GM23338 (cell line): Measurements from ENCODE around the gene DUSP18. TPM values are rescaled to one million over a fixed set of nuclear protein-coding genes. Genes with fewer than 3 reads are reported as not detected.
A peak's percentile ranks its signal among the peaks of the same experiment; 100 is the strongest.

Source experiments
- ATAC-seq: fragments of 200-7000 bp; cut with Tn5 transposase; 3 replicates; pipeline ENCODE4 v1.9.1; 2020
- DNase-seq: peaks from one replicate; pipeline ENCODE4 v3.0.0-alpha.2; 2015; ENCODE audit warnings: low spot score
- H2AFZ ChIP-seq: fragments of 200-600 bp; sonication (generic); 2 replicates; pipeline ENCODE4 v1.8.0; 2016; ENCODE audit warnings: antibody characterized with exemption, mild to moderate bottlenecking, moderate library complexity
- H3F3A ChIP-seq: fragments of 200-600 bp; sonication (generic); replicated peaks from 2 replicates; pipeline ENCODE4 v1.8.0; 2017; ENCODE audit warnings: antibody characterized with exemption, mixed run types, low read depth
- H3K27ac ChIP-seq: fragments of 200-600 bp; sonication (generic); 2 replicates; pipeline ENCODE4 v1.6.1; 2016; ENCODE audit warnings: low read depth
- H3K27me3 ChIP-seq: fragments of 200-600 bp; sonication (generic); 2 replicates; pipeline ENCODE4 v1.8.0; 2016; ENCODE audit warnings: mild to moderate bottlenecking, mixed run types, moderate library complexity; ENCODE audit not compliant: insufficient read depth
- H3K36me3 ChIP-seq: fragments of 200-600 bp; sonication (generic); 2 replicates; pipeline ENCODE4 v1.8.0; 2016; ENCODE audit warnings: mild to moderate bottlenecking; ENCODE audit not compliant: insufficient read depth
- H3K4me1 ChIP-seq: fragments of 200-600 bp; sonication (generic); 2 replicates; pipeline ENCODE4 v1.8.0; 2016; ENCODE audit warnings: mild to moderate bottlenecking, moderate library complexity; ENCODE audit not compliant: insufficient read depth
- H3K4me2 ChIP-seq: fragments of 200-600 bp; sonication (generic); 2 replicates; pipeline ENCODE4 v1.7.1; 2017; ENCODE audit warnings: mixed run types
- H3K4me3 ChIP-seq: fragments of 200-600 bp; sonication (generic); 2 replicates; pipeline ENCODE4 v1.6.1; 2016; ENCODE audit warnings: mixed run types
- H3K79me2 ChIP-seq: fragments of 200-600 bp; sonication (generic); replicated peaks from 2 replicates; pipeline ENCODE4 v1.8.0; 2017; ENCODE audit warnings: mild to moderate bottlenecking; ENCODE audit not compliant: insufficient read depth
- H3K9me2 ChIP-seq: fragments of 200-600 bp; sonication (generic); 2 replicates; pipeline ENCODE4 v1.8.0; 2017; ENCODE audit not compliant: insufficient read depth
- H4K20me1 ChIP-seq: fragments of 200-600 bp; sonication (generic); replicated peaks from 2 replicates; pipeline ENCODE4 v1.8.0; 2017; ENCODE audit warnings: mild to moderate bottlenecking; ENCODE audit not compliant: insufficient read depth
- H3K27ac Mint-ChIP-seq: 2 replicates; pipeline ENCODE4 v1.8.0; 2020; ENCODE audit warnings: inconsistent platforms, mild to moderate bottlenecking, moderate library complexity, mixed read lengths
- H3K27me3 Mint-ChIP-seq: 3 replicates; pipeline ENCODE4 v1.8.0; 2022; ENCODE audit warnings: low read depth, mild to moderate bottlenecking, moderate library complexity, mixed read lengths, inconsistent platforms; ENCODE audit not compliant: insufficient read depth, poor library complexity
- H3K36me3 Mint-ChIP-seq: 3 replicates; pipeline ENCODE4 v1.8.0; 2021; ENCODE audit warnings: low read depth, mild to moderate bottlenecking, inconsistent platforms, moderate library complexity, mixed read lengths
- H3K4me1 Mint-ChIP-seq: 3 replicates; pipeline ENCODE4 v1.8.0; 2020; ENCODE audit warnings: mild to moderate bottlenecking, inconsistent platforms, mixed read lengths
- H3K4me3 Mint-ChIP-seq: 3 replicates; pipeline ENCODE4 v1.8.0; 2021; ENCODE audit warnings: moderate library complexity, mild to moderate bottlenecking, inconsistent platforms, mixed read lengths
- H3K9me3 Mint-ChIP-seq: 3 replicates; pipeline ENCODE4 v1.8.0; 2020; ENCODE audit warnings: moderate library complexity, mild to moderate bottlenecking, inconsistent platforms, mixed read lengths
- CREB1 ChIP-seq: fragments of 250-450 bp; sonication (Bioruptor Pico); IDR thresholded peaks from 2 replicates; pipeline ENCODE4 v1.5.0; 2020; ENCODE audit warnings: low read depth, mild to moderate bottlenecking, moderate library complexity
- CTCF ChIP-seq, 2 experiments: fragments of 200-600 bp in 1 of 2; sonication (generic) in 1 of 2; conservative IDR thresholded peaks; 2 replicates each; pipeline versions ENCODE4 v1.5.1 to v1.6.1; 2016 to 2017; ENCODE audit warnings: antibody characterized with exemption in 2 of 2, low read depth in 2 of 2, mild to moderate bottlenecking in 2 of 2, moderate library complexity in 1 of 2
- EZH2 ChIP-seq: fragments of 200-600 bp; sonication (generic); IDR thresholded peaks from one replicate; pipeline ENCODE4 v1.8.0; 2017; ENCODE audit warnings: antibody characterized with exemption, mild to moderate bottlenecking, low read depth; ENCODE audit not compliant: unreplicated experiment
- EZH2phosphoT487 ChIP-seq: fragments of 200-600 bp; sonication (generic); IDR thresholded peaks from one replicate; pipeline ENCODE4 v1.8.1; 2018; ENCODE audit warnings: antibody characterized with exemption; ENCODE audit not compliant: unreplicated experiment
- NANOG ChIP-seq: IDR thresholded peaks from 2 replicates; pipeline ENCODE4 v1.6.1; 2016; ENCODE audit warnings: antibody characterized with exemption, borderline replicate concordance
- POLR2AphosphoS5 ChIP-seq: IDR thresholded peaks from 2 replicates; pipeline ENCODE4 v1.6.1; 2016; ENCODE audit warnings: antibody characterized with exemption, low read depth
- STAT1 ChIP-seq: IDR thresholded peaks from one replicate; pipeline ENCODE4 v1.6.1; 2016; ENCODE audit warnings: antibody characterized with exemption; ENCODE audit not compliant: unreplicated experiment
- ZNF114 ChIP-seq: fragments of 250-450 bp; sonication (Bioruptor Pico); IDR thresholded peaks from 2 replicates; pipeline ENCODE4 v1.5.0; 2020; ENCODE audit warnings: mild to moderate bottlenecking, moderate library complexity
- ZNF331 ChIP-seq: fragments of 250-450 bp; sonication (Bioruptor Pico); IDR thresholded peaks from 2 replicates; pipeline ENCODE4 v1.5.0; 2020; ENCODE audit warnings: low read depth, mild to moderate bottlenecking, moderate library complexity
- polyA plus RNA-seq: library from polyadenylated mRNA; unstranded; fragments of >200 nt; fragmentation: Nextera tagmentation; extraction: Ambion mirVana; gene quantifications from 2 replicates; pipeline ENCODE4 v1.2.1, GENCODE V29; 2016
- total RNA-seq: library from RNA; depleted of rRNA; stranded (reverse); fragments of >200 nt; shearing (Covaris generic); gene quantifications from 2 replicates; pipeline ENCODE4 v1.2.3, GENCODE V29; 2014
- TF ChIP-seq, protein P1 (sequence below): IDR thresholded peaks from one replicate; pipeline ENCODE4 v1.6.1; 2018; ENCODE audit warnings: antibody characterized with exemption; ENCODE audit not compliant: unreplicated experiment

The DUSP18 gene
- total and polyA plus RNA-seq, 2 experiments from 2014 or later = 2.2 to 2.7 TPM

DNA sequence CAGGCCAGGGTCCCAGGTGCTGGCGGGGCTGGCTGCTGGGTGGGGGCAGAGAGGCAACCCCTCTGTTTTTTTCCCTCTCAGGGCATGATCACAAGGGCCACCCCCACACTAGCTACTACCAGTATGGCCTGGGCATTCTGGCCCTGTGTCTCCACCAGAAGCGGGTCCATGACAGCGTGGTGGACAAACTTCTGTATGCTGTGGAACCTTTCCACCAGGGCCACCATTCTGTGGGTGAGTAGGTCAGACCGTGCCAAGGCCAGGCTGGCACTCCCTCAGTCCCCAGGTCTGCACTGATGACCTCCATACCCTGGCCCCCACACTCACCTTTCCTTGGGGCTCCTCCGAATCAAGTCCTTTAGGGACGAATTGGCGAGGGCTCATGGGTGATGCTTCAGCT is 53.4 kb downstream of the DUSP18 start:
- TF ChIP-seq POLR2AphosphoS5 = no peak
- no peak for TF ChIP-seq CREB1 (CRISPR knock-in tag)
- no peak for TF ChIP-seq EZH2
- no peak for TF ChIP-seq EZH2phosphoT487
- no peak for TF ChIP-seq CTCF (conservative IDR thresholded peaks at IDR 0.05; ENCODE audit: low read depth in 2 of 2)
- TF ChIP-seq ZNF114 (CRISPR knock-in tag) = no peak
- TF ChIP-seq NANOG = no peak
- TF ChIP-seq ZNF331 (CRISPR knock-in tag) = no peak
- TF ChIP-seq, protein P1, sequence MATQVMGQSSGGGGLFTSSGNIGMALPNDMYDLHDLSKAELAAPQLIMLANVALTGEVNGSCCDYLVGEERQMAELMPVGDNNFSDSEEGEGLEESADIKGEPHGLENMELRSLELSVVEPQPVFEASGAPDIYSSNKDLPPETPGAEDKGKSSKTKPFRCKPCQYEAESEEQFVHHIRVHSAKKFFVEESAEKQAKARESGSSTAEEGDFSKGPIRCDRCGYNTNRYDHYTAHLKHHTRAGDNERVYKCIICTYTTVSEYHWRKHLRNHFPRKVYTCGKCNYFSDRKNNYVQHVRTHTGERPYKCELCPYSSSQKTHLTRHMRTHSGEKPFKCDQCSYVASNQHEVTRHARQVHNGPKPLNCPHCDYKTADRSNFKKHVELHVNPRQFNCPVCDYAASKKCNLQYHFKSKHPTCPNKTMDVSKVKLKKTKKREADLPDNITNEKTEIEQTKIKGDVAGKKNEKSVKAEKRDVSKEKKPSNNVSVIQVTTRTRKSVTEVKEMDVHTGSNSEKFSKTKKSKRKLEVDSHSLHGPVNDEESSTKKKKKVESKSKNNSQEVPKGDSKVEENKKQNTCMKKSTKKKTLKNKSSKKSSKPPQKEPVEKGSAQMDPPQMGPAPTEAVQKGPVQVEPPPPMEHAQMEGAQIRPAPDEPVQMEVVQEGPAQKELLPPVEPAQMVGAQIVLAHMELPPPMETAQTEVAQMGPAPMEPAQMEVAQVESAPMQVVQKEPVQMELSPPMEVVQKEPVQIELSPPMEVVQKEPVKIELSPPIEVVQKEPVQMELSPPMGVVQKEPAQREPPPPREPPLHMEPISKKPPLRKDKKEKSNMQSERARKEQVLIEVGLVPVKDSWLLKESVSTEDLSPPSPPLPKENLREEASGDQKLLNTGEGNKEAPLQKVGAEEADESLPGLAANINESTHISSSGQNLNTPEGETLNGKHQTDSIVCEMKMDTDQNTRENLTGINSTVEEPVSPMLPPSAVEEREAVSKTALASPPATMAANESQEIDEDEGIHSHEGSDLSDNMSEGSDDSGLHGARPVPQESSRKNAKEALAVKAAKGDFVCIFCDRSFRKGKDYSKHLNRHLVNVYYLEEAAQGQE = no peak
- H3K9me2 ChIP-seq = no peaks in the 10 kb centered on the region
- H3K27ac ChIP-seq = no peak overlapping the region
- no peaks in the 10 kb centered on the region for H3K79me2 ChIP-seq
- Mint-ChIP-seq H3K4me1 (peaks cover 3% of the 10 kb centered on the region), H3K36me3 (peaks cover 74% of the 10 kb centered on the region), H3K27ac (no peak overlapping the region), H3K4me3 (no peak overlapping the region), H3K27me3 (peaks cover 3% of the 10 kb centered on the region), H3K9me3 (no peaks in the 10 kb centered on the region)
- ATAC-seq (no peak), DNase-seq (no peak)
- H3F3A ChIP-seq = no peaks in the 10 kb centered on the region
- 0 out of 2 replicates have a peak, but pooled peaks cover 2% of the 10 kb centered on the region for H3K4me1 ChIP-seq
- no peak overlapping the region for H3K4me2 ChIP-seq
- H3K4me3 ChIP-seq = no peak overlapping the region
- no peak overlapping the region for H2AFZ ChIP-seq
- H3K36me3 ChIP-seq = peaks cover 8% of the 10 kb centered on the region
- H4K20me1 ChIP-seq = 0 out of 2 replicates have a peak, but pooled peaks cover 6% of the 10 kb centered on the region
- no peaks in the 10 kb centered on the region for H3K27me3 ChIP-seq

- Mint-ChIP-seq H3K27ac (no peak overlapping the region), H3K36me3 (peaks cover 66% of the 10 kb centered on the region), H3K4me1 (peaks cover 18% of the 10 kb centered on the region), H3K4me3 (no peak overlapping the region), H3K27me3 (peaks cover 4% of the 10 kb centered on the region), H3K9me3 (no peaks in the 10 kb centered on the region)
- H3K9me2 ChIP-seq = no peaks in the 10 kb centered on the region
- no peak overlapping the region for H3K4me2 ChIP-seq
- DNase-seq (peak; percentile 53), ATAC-seq (peak; percentile 68)
- H3F3A ChIP-seq = no peaks in the 10 kb centered on the region
- no peak overlapping the region for H3K4me3 ChIP-seq
- H3K27ac ChIP-seq = no peak overlapping the region
- H3K36me3 ChIP-seq = peaks cover 8% of the 10 kb centered on the region
- H2AFZ ChIP-seq = no peak overlapping the region
- no peaks in the 10 kb centered on the region for H3K27me3 ChIP-seq
- H3K4me1 ChIP-seq = peaks cover 15% of the 10 kb centered on the region
- H4K20me1 ChIP-seq = no peaks in the 10 kb centered on the region
- H3K79me2 ChIP-seq = peaks cover 4% of the 10 kb centered on the region
- TF ChIP-seq STAT1 (no peak), CTCF (conservative IDR thresholded peaks at IDR 0.05; ENCODE audit: low read depth in 2 of 2) (peak; percentile 28 to 31; a peak in 3 of 4 replicates)
These were observed 54.9 kb downstream of the DUSP18 start for GRCh38 chr22:30612789-30613188.
